Right cardiac atrium (tissue), 5 donors: ENCODE results near the gene MBD3L4. TPM values are rescaled to one million over a fixed set of nuclear protein-coding genes. Genes with fewer than 3 reads are reported as not detected.
"Not testable (repeated sequence)": the region's sequence is repeated elsewhere in the genome, so short reads cannot be mapped to it uniquely, and the experiment has no call there.

ENCODE experiments used
- ATAC-seq, 2 donors: fragments of 200-7000 bp; cut with Tn5 transposase; one replicate each; pipeline versions ENCODE4 v1.8.0 to v1.9.1; 2020; ENCODE audit warnings: moderate library complexity in 2 of 2, mild to moderate bottlenecking in 1 of 2
- DNase-seq, 3 donors: peaks; one replicate each; pipeline ENCODE4 v3.0.0-alpha.2; 2020
- H3K27ac ChIP-seq: one replicate; pipeline ENCODE4 v1.5.1; 2013; ENCODE audit warnings: mild to moderate bottlenecking, low read length, control low read depth, moderate library complexity
- H3K27me3 ChIP-seq: one replicate; pipeline ENCODE4 v1.6.1; 2013; ENCODE audit not compliant: control insufficient read depth, insufficient read depth
- H3K4me1 ChIP-seq: one replicate; pipeline ENCODE4 v1.6.1; 2013; ENCODE audit warnings: low read length; ENCODE audit not compliant: control insufficient read depth, insufficient read depth
- H3K4me3 ChIP-seq: one replicate; pipeline ENCODE4 v1.5.1; 2013; ENCODE audit warnings: low read length, control low read depth
- H3K9me3 ChIP-seq: one replicate; pipeline ENCODE4 v1.6.1; 2013; ENCODE audit warnings: low read length; ENCODE audit not compliant: control insufficient read depth
- WGBS: extraction: QIAGEN DNeasy Blood & Tissue Kit; methylation state at CpG from one replicate; pipeline ENCODE4 v1.1.7; 2013; 5-methylcytosine and 5-hydroxymethylcytosine counted together
- intact Hi-C, 4 donors: fragments of 100-400 bp; cut with DNase I; formaldehyde crosslinking; loops; one replicate each; pipeline versions ENCODE4 v1.11.0 to v1.14.0; 2022 to 2023
- polyA plus RNA-seq: library from polyadenylated mRNA; stranded (reverse); fragments of 200-250 nt; gene quantifications from one replicate; pipeline ENCODE4 v1.2.3, GENCODE V29; 2013
- total RNA-seq, 4 donors: library from RNA; stranded (reverse); fragmentation: NEBNext Ultra II Directional; extraction: Animal tissue kit (Norgen Biotek cat#: 25700); gene quantifications; one replicate each; pipeline ENCODE4 v1.2.1, GENCODE V29; 2021
- donor health status: healthy with polysubstance abuse.
- donor health status: DM: no; HTN: yes; CAD: no.
- donor health status: DM: no; HTN: no; CAD: no.
- donor health status: DM: no; HTN: yes; CAD: no; lungs with severe emphysema.
- donor health status: DM: yes; HTN: yes; CAD: no.

Gene MBD3L4
- total and polyA plus RNA-seq, 5 donors, result not detected

- ATAC-seq, result not testable (repeated sequence)
- WGBS, result no CpG with 5 or more reads among the region's 7 CpGs
These were observed 9.0 kb upstream of the MBD3L4 start, which contains the start of gene MBD3L2 for GRCh38 chr19:7049021-7049420. Gene MBD3L2 (plus strand): TSS chr19:7049321. CDS start chr19:7049374, 53 bp downstream.

DNA sequence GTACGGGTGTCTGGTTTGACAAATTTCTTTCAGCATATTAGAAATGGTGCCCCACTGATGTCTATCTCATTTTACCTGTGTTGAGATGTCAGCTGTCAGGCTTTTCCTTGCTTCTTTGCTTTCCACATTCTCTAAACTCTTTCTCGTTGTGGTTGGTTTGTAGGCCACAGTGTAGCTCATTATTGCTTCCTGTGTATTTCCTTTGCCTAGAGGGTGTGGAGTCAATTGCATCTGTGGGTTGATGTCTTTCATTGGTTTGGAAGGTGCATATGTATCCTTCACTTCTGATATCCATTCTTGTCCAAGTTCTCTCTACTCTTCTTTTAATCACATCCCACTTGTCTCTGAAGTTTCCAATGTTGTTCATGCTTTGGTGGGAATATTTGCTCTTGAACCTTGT is 1.6 kb upstream of the MBD3L4 start:
- intact Hi-C loops, H3K4me3 ChIP-seq, H3K27me3 ChIP-seq, ATAC-seq, H3K4me1 ChIP-seq, H3K9me3 ChIP-seq, H3K27ac ChIP-seq, DNase-seq: not testable (repeated sequence)
- no CpG with 5 or more reads among the region's 2 CpGs for WGBS

More at GRCh38 chr19:7049021-7049420, 9.0 kb upstream of the MBD3L4 start, which contains the start of gene MBD3L2:
- DNase-seq, intact Hi-C loops, H3K27me3 ChIP-seq, H3K27ac ChIP-seq, H3K4me1 ChIP-seq, H3K9me3 ChIP-seq, H3K4me3 ChIP-seq: not testable (repeated sequence)

DNA sequence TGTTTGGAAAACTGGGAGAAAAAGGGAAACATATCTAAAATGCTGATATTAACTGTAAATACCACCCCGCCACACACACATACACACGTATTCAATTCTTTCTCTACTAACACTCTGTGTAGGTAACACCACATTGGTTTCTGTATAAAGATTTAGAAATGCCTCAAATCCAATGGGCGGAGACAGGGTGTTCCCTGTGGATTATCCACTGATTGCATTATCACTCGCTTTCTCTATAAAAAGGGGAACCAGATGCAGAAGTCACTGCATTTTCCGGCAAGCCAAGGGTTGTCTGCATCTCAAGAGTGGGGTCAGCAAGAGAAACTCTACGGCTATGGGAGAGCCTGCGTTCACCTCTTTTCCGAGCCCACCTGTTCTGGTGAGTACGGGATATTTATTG is 9.7 kb downstream of the MBD3L4 start, which contains the start of gene MBD3L5:
Gene MBD3L5 (plus strand): TSS at position 301 of the 400 bp plus-strand sequence. CDS start 34 bp downstream, at position 335.
- H3K4me3 ChIP-seq, DNase-seq, H3K4me1 ChIP-seq, intact Hi-C loops, ATAC-seq, H3K9me3 ChIP-seq, H3K27ac ChIP-seq, H3K27me3 ChIP-seq: not testable (repeated sequence)
- no CpG with 5 or more reads among the region's 9 CpGs for WGBS

GRCh38 chr19:7028790-7029189 is 11.2 kb downstream of the MBD3L4 start:
- WGBS, result no CpG with 5 or more reads among the region's 1 CpG
- H3K27me3 ChIP-seq, intact Hi-C loops, H3K9me3 ChIP-seq, H3K4me1 ChIP-seq, ATAC-seq, DNase-seq, H3K4me3 ChIP-seq, H3K27ac ChIP-seq: not testable (repeated sequence)

DNA sequence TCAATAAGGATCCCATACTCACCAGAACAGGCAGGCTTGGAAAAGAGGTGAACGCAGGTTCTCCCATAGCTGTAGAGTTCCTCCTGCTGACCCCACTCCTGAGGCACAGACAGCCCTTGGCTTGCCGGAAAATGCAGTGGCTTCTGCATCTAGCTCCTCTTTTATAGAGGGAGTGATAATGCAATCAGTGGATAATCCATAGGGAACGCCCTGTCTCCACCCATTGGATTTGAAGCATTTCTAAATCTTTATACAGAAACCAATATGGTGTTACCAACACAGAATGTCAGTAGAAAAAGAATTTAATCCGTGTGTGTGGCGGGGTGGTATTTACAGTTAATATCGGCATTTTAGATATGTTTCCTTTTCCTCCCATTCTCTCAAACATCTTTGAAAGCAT is 18.6 kb downstream of the MBD3L4 start, which contains the start of gene MBD3L2B:
Gene MBD3L2B (minus strand): TSS at position 101 of the 400 bp plus-strand sequence. CDS start 34 bp downstream, at position 67.
- H3K4me1 ChIP-seq, DNase-seq, intact Hi-C loops, H3K4me3 ChIP-seq, H3K27me3 ChIP-seq, H3K27ac ChIP-seq, H3K9me3 ChIP-seq, ATAC-seq: not testable (repeated sequence)
- no CpG with 5 or more reads among the region's 6 CpGs for WGBS

DNA sequence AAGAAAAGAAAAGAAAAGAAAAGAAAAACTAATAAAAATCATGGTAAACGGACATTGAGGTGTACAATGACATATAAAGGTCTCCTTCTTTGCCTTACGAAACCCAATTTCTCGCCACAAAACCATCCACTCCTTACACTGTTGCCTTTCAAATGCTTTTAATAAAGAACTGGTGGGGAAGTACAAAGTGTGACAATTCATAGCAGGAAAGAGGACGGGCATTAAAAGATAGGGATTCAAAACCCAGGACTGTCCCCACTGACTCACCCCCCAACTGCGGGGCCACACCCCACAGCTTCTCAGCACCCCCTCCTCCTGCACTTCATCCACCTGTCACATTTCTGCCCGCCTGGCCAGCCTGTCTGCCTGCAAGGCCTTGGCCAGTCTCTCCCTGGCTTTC is 21.2 kb downstream of the MBD3L4 start:
- H3K9me3 ChIP-seq, result no peaks in the 10 kb centered on the region
- no peaks in the 10 kb centered on the region for H3K27me3 ChIP-seq
- no peak overlapping the region for H3K27ac ChIP-seq
- intact Hi-C loops, result no loop called here
- WGBS, result 70% methylated on average over 6 of the region's 6 CpGs
- H3K4me3 ChIP-seq, result no peak overlapping the region
- H3K4me1 ChIP-seq, result no peaks in the 10 kb centered on the region
- DNase-seq, result no peak
- ATAC-seq, result no peak

GRCh38 chr19:7013678-7014077 is 26.3 kb downstream of the MBD3L4 start:
- ATAC-seq, result no peak
- intact Hi-C loops, result no loop called here
- WGBS, result 68% methylated on average over 4 of the region's 4 CpGs
- no peaks in the 10 kb centered on the region for H3K9me3 ChIP-seq
- no peak overlapping the region for H3K4me3 ChIP-seq
- no peaks in the 10 kb centered on the region for H3K27me3 ChIP-seq
- no peak for DNase-seq
- no peak overlapping the region for H3K27ac ChIP-seq
- no peaks in the 10 kb centered on the region for H3K4me1 ChIP-seq

GRCh38 chr19:7010722-7011593 is 29.0 kb downstream of the MBD3L4 start:
- no peak for DNase-seq
- Histone ChIP-seq H3K4me1 (no peaks in the 10 kb centered on the region), H3K27ac (no peak overlapping the region), H3K9me3 (no peaks in the 10 kb centered on the region), H3K4me3 (no peak overlapping the region), H3K27me3 (no peaks in the 10 kb centered on the region)
- intact Hi-C loops, result no loop called here
- ATAC-seq, result no peak
- 84% methylated on average over 12 of the region's 12 CpGs for WGBS

GRCh38 chr19:7007859-7008258 is 32.1 kb downstream of the MBD3L4 start:
- H3K27ac ChIP-seq, result no peak overlapping the region
- intact Hi-C loops, result no loop called here
- ATAC-seq (no peak), DNase-seq (no peak)
- H3K4me3 ChIP-seq, result no peak overlapping the region
- WGBS, result 62% methylated on average over 4 of the region's 4 CpGs
- H3K9me3 ChIP-seq, result no peaks in the 10 kb centered on the region
- H3K27me3 ChIP-seq, result no peaks in the 10 kb centered on the region
- H3K4me1 ChIP-seq, result no peaks in the 10 kb centered on the region

- no peak for ATAC-seq
- H3K9me3 ChIP-seq, result no peaks in the 10 kb centered on the region
- no peak overlapping the region for H3K27ac ChIP-seq
- no peak for DNase-seq
- H3K4me3 ChIP-seq, result no peak overlapping the region
- no peaks in the 10 kb centered on the region for H3K4me1 ChIP-seq
- H3K27me3 ChIP-seq, result no peaks in the 10 kb centered on the region
- WGBS, result 82% methylated on average over 11 of the region's 11 CpGs
- intact Hi-C loops, result no loop called here
These were observed 33.8 kb downstream of the MBD3L4 start for GRCh38 chr19:7006135-7006704.

DNA sequence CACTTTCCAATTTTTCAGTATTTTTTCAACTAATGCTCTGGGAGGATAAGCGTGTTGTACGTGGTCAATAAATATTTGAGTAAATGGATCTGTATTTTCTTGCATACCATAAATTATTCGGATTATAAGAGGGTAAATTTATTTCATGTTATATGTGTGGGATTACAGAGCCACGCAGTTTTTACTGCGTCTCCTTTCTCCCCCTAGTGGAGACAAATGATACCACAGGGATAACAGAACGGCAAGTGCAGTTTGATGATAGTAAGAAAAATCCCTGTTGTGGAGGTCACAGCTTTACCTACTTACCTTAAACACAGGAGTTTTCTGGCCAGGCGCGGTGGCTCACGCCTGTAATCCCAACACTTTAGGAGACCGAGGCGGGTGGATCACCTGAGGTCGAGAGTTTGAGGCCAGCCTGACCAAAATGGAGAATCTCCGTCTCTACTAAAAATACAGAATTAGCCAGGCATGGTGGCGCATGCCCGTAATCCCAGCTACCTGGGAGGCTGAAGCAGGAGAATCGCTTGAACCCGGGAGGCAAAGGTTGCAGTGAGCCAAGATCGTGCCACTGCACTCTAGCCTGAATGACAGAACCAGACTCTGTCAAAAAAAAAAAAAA is 35.6 kb downstream of the MBD3L4 start:
- no peak for DNase-seq
- no peak for ATAC-seq
- no peaks in the 10 kb centered on the region for H3K4me1 ChIP-seq
- 54% methylated on average over 18 of the region's 18 CpGs for WGBS
- no peaks in the 10 kb centered on the region for H3K9me3 ChIP-seq
- no peaks in the 10 kb centered on the region for H3K27me3 ChIP-seq
- no peak overlapping the region for H3K4me3 ChIP-seq
- intact Hi-C loops, result no loop called here
- H3K27ac ChIP-seq, result no peak overlapping the region
